GM12878 (cell line): ENCODE data around the gene CWF19L2. TPM values are rescaled to one million over a fixed set of nuclear protein-coding genes. Genes with fewer than 3 reads are reported as not detected.

Experiments used
- ATAC-seq: fragments of 200-7000 bp; cut with Tn5 transposase; 3 replicates; pipeline ENCODE4 v1.9.1; 2020; ENCODE audit warnings: mild to moderate bottlenecking, moderate library complexity
- BruUV-seq: library from RNA; stranded (reverse); fragments of 400-500 nt; replicated peaks from 2 replicates; lab custom pipeline; 2021; lab: Mats Ljungman, UMichigan
- CTCF ChIA-PET: fragments of 300-600 bp; sonication (Branson Sonifier 250); formaldehyde crosslinking; extraction: SDS; loops from one replicate; lab custom pipeline; 2021; ENCODE audit warnings: inconsistent platforms; lab: Yijun Ruan, JAX
- POLR2A ChIA-PET: fragments of 350-600 bp; formaldehyde crosslinking; extraction: SDS; loops from one replicate; lab custom pipeline; 2021; ENCODE audit warnings: inconsistent platforms; lab: Charles Lee
- RAD21 ChIA-PET: fragments of 300-600 bp; sonication (Branson Sonifier 250); formaldehyde crosslinking; loops from one replicate; lab custom pipeline; 2023; ENCODE audit warnings: antibody characterized with exemption; ENCODE audit not compliant: unreplicated experiment; lab: Charles Lee
- SMC1A ChIA-PET: fragments of 300-600 bp; sonication (Branson Sonifier 250); formaldehyde crosslinking; loops from one replicate; lab custom pipeline; 2023; ENCODE audit not compliant: unreplicated experiment, uncharacterized antibody; lab: Charles Lee
- DNase-seq: peaks from one replicate; pipeline ENCODE4 v3.0.0-alpha.2; 2011; ENCODE audit warnings: low read depth, low spot score
- FAIRE-seq: peaks from 3 replicates; lab custom pipeline; 2011; peaks lifted over from hg19 to GRCh38; lab: Jason Lieb, UNC
- H2AFZ ChIP-seq: 2 replicates; pipeline ENCODE4 v1.6.0; 2011; ENCODE audit warnings: low read depth, low read length, control low read depth; ENCODE audit not compliant: control insufficient read depth
- H3K27ac ChIP-seq: 2 replicates; pipeline ENCODE4 v1.5.1; 2011; ENCODE audit warnings: control low read depth; ENCODE audit not compliant: control insufficient read depth, insufficient read depth
- H3K27me3 ChIP-seq, 2 experiments: replicated peaks in 1 of 2; 2 replicates each; pipeline versions ENCODE4 v1.6.0 to v1.6.1; 2011; ENCODE audit warnings: low read length in 1 of 2; ENCODE audit not compliant: control insufficient read depth in 2 of 2, insufficient read depth in 2 of 2
- H3K36me3 ChIP-seq, 2 experiments: 2 replicates each; pipeline ENCODE4 v1.5.1; 2011; ENCODE audit warnings: low read length in 1 of 2; ENCODE audit not compliant: control insufficient read depth in 2 of 2, insufficient read depth in 2 of 2
- H3K4me1 ChIP-seq: 2 replicates; pipeline ENCODE4 v1.6.1; 2011; ENCODE audit warnings: mild to moderate bottlenecking, low read length, moderate library complexity, mixed read lengths; ENCODE audit not compliant: control insufficient read depth, insufficient read depth
- H3K4me2 ChIP-seq: 2 replicates; pipeline ENCODE4 v1.6.0; 2011; ENCODE audit warnings: control low read depth; ENCODE audit not compliant: control insufficient read depth, insufficient read depth
- H3K4me3 ChIP-seq: fragments of 200-600 bp; sonication (generic); 2 replicates; pipeline ENCODE4 v1.5.1; 2016
- H3K79me2 ChIP-seq: 2 replicates; pipeline ENCODE4 v1.6.0; 2011; ENCODE audit warnings: low read length; ENCODE audit not compliant: control insufficient read depth, insufficient read depth
- H3K9ac ChIP-seq: 2 replicates; pipeline ENCODE4 v1.8.0; 2011; ENCODE audit warnings: low read length, control low read depth, mixed read lengths; ENCODE audit not compliant: control insufficient read depth, insufficient read depth
- H3K9me3 ChIP-seq: replicated peaks from 3 replicates; pipeline ENCODE4 v1.5.1; 2011; ENCODE audit warnings: mild to moderate bottlenecking, low read length; ENCODE audit not compliant: control insufficient read depth, insufficient read depth
- H4K20me1 ChIP-seq: 2 replicates; pipeline ENCODE4 v1.6.0; 2011; ENCODE audit not compliant: control insufficient read depth, insufficient read depth
- BMI1 ChIP-seq: fragments of 450-650 bp; IDR thresholded peaks from 2 replicates; pipeline ENCODE4 v1.6.1; 2016; ENCODE audit warnings: mild to moderate bottlenecking, moderate library complexity, borderline replicate concordance
- CBX3 ChIP-seq: fragments of 200-600 bp; sonication (generic); IDR thresholded peaks from 2 replicates; pipeline ENCODE4 v1.6.1; 2016; ENCODE audit warnings: low read depth, borderline replicate concordance
- EED ChIP-seq: sonication (generic); IDR thresholded peaks from 2 replicates; pipeline ENCODE4 v1.6.1; 2016; ENCODE audit warnings: antibody characterized with exemption, low read depth
- ELK1 ChIP-seq: IDR thresholded peaks from 2 replicates; pipeline ENCODE4 v1.6.1; 2012; ENCODE audit warnings: low read depth, low read length, improper control_type of control experiment
- IKZF1 ChIP-seq: fragments of 450-650 bp; conservative IDR thresholded peaks from 2 replicates; pipeline ENCODE4 v1.6.1; 2017; ENCODE audit warnings: antibody characterized with exemption, mild to moderate bottlenecking
- JUND ChIP-seq: IDR thresholded peaks from 2 replicates; pipeline ENCODE4 v1.6.1; 2012; ENCODE audit warnings: low read depth, mild to moderate bottlenecking, low read length, improper control_type of control experiment, moderate library complexity
- KLF5 ChIP-seq: fragments of 450-650 bp; IDR thresholded peaks from 2 replicates; pipeline ENCODE4 v1.6.1; 2014; ENCODE audit warnings: mild to moderate bottlenecking; ENCODE audit not compliant: partially characterized antibody
- MYC ChIP-seq: IDR thresholded peaks from 2 replicates; pipeline ENCODE4 v1.6.1; 2011; ENCODE audit warnings: mild to moderate bottlenecking, low read length, moderate library complexity, inconsistent platforms; ENCODE audit not compliant: insufficient read depth, insufficient replicate concordance, insufficient read length, severe bottlenecking
- NFXL1 ChIP-seq: fragments of 450-650 bp; IDR thresholded peaks from 2 replicates; pipeline ENCODE4 v1.6.1; 2017; ENCODE audit warnings: antibody characterized with exemption, mild to moderate bottlenecking, borderline replicate concordance
- POLR2AphosphoS5 ChIP-seq: IDR thresholded peaks from 2 replicates; pipeline ENCODE4 v1.6.1; 2011; ENCODE audit warnings: mild to moderate bottlenecking, low read length, inconsistent platforms
- SREBF2 ChIP-seq: IDR thresholded peaks from 2 replicates; pipeline ENCODE4 v1.6.1; 2012; ENCODE audit warnings: mild to moderate bottlenecking, low read length
- ZNF217 ChIP-seq: fragments of 450-650 bp; IDR thresholded peaks from 2 replicates; pipeline ENCODE4 v1.6.1; 2017; ENCODE audit warnings: antibody characterized with exemption, mild to moderate bottlenecking
- ZNF622 ChIP-seq: fragments of 450-650 bp; IDR thresholded peaks from 2 replicates; pipeline ENCODE4 v1.6.1; 2017; ENCODE audit warnings: mild to moderate bottlenecking, inconsistent platforms
- ZSCAN29 ChIP-seq: fragments of 450-650 bp; IDR thresholded peaks from 2 replicates; pipeline ENCODE4 v1.6.1; 2017; ENCODE audit warnings: mild to moderate bottlenecking, moderate library complexity
- WGBS: methylation state at CpG from one replicate; pipeline ENCODE4 v1.1.6; 2016; ENCODE audit warnings: low lambda C conversion rate; ENCODE audit not compliant: insufficient replicate concordance, insufficient coverage; ENCODE audit errors: missing lambda C conversion rate; 5-methylcytosine and 5-hydroxymethylcytosine counted together
- in situ Hi-C: fragments of 300-500 bp; cut with MboI; formaldehyde crosslinking; loops from 9 replicates; pipeline ENCODE4 v1.14.3; 2018; ENCODE audit warnings: mixed read lengths
- intact Hi-C: fragments of 100-400 bp; cut with micrococcal nuclease; formaldehyde crosslinking; loops from one replicate; pipeline ENCODE4 v1.14.2; 2022; ENCODE audit not compliant: unreplicated experiment
- polyA plus RNA-seq, 11 experiments: library from polyadenylated mRNA; depleted of rRNA in 4 of 11; unstranded in 6 of 11; stranded (reverse) in 5 of 11; fragments of >200 nt; fragmentation: Nextera tagmentation in 4 of 11; fragmentation: Illumina TruSeq in 1 of 11; extraction: Ambion mirVana in 4 of 11; extraction: Trizol in 1 of 11; gene quantifications; 1 replicate in 1 of 11; 2 replicates in 10 of 11; pipeline versions ENCODE4 v1.2.1 to v1.2.3, GENCODE V29; 2011 to 2016; ENCODE audit warnings: inconsistent platforms in 2 of 11, missing spikeins in 2 of 11, low read depth in 1 of 11
- total RNA-seq, 4 experiments: library from RNA; depleted of rRNA in 3 of 4; stranded (reverse); fragments of >200 nt in 3 of 4; fragmentation: Illumina TruSeq in 1 of 4; extraction: Trizol in 1 of 4; gene quantifications; 2 replicates each; pipeline versions ENCODE4 v1.2.1 to v1.2.3, GENCODE V29; 2013 to 2021
- TF ChIP-seq, protein P1 (sequence below): IDR thresholded peaks from 2 replicates; pipeline ENCODE4 v1.6.1; 2012; ENCODE audit warnings: improper control_type of control experiment, low read depth, low read length; ENCODE audit not compliant: insufficient replicate concordance

The CWF19L2 gene
- total and polyA plus RNA-seq, 10 of the 15 experiments (the other 5 are each of a cell fraction or from before 2014, with no cell fraction given) = 4.5 to 18.8 (median 7.2) TPM

DNA sequence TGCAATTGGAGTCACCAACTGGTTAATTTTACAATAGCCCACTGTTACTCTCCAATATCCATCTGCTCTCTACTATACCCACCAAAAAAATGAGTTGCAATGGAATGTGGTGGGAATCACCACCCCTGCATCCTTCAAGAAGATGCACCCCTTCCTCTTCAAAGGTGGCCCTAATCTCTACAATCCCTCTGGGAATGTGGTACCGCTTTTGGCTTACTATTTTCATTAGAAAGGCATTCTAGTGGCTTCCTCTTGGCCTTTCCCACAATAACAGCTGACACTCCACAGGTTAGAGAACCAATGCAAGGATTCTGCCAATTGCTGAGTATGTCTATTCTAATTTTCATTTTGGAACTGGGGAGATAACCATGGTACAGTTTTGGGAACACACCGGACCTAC is 33.2 kb upstream of the CWF19L2 start:
- H3K4me2 ChIP-seq = no peak overlapping the region
- ChIA-PET CTCF (no interaction called here), SMC1A (interaction anchor here (1.0 kb wide), 1 partner anchor 16 kb away, joined by 3 read pairs; no protein-coding TSS in a partner anchor), RAD21 (interaction anchor here (0.7 kb wide), 1 partner anchor 217 kb away, joined by 6 read pairs; no protein-coding TSS in a partner anchor), POLR2A (interaction anchor here (0.6 kb wide), 1 partner anchor 354 kb away, joined by 6 read pairs; no protein-coding TSS in a partner anchor)
- no peaks in the 10 kb centered on the region for H3K9me3 ChIP-seq
- ATAC-seq (no peak), FAIRE-seq (no peak), DNase-seq (no peak)
- TF ChIP-seq, protein P1, sequence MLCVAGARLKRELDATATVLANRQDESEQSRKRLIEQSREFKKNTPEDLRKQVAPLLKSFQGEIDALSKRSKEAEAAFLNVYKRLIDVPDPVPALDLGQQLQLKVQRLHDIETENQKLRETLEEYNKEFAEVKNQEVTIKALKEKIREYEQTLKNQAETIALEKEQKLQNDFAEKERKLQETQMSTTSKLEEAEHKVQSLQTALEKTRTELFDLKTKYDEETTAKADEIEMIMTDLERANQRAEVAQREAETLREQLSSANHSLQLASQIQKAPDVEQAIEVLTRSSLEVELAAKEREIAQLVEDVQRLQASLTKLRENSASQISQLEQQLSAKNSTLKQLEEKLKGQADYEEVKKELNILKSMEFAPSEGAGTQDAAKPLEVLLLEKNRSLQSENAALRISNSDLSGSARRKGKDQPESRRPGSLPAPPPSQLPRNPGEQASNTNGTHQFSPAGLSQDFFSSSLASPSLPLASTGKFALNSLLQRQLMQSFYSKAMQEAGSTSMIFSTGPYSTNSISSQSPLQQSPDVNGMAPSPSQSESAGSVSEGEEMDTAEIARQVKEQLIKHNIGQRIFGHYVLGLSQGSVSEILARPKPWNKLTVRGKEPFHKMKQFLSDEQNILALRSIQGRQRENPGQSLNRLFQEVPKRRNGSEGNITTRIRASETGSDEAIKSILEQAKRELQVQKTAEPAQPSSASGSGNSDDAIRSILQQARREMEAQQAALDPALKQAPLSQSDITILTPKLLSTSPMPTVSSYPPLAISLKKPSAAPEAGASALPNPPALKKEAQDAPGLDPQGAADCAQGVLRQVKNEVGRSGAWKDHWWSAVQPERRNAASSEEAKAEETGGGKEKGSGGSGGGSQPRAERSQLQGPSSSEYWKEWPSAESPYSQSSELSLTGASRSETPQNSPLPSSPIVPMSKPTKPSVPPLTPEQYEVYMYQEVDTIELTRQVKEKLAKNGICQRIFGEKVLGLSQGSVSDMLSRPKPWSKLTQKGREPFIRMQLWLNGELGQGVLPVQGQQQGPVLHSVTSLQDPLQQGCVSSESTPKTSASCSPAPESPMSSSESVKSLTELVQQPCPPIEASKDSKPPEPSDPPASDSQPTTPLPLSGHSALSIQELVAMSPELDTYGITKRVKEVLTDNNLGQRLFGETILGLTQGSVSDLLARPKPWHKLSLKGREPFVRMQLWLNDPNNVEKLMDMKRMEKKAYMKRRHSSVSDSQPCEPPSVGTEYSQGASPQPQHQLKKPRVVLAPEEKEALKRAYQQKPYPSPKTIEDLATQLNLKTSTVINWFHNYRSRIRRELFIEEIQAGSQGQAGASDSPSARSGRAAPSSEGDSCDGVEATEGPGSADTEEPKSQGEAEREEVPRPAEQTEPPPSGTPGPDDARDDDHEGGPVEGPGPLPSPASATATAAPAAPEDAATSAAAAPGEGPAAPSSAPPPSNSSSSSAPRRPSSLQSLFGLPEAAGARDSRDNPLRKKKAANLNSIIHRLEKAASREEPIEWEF = no peak
- no peak for TF ChIP-seq BMI1
- TF ChIP-seq ZNF217 = no peak
- no peak for TF ChIP-seq POLR2AphosphoS5
- TF ChIP-seq SREBF2 = no peak
- TF ChIP-seq NFXL1 = no peak
- no peak for TF ChIP-seq KLF5
- no peak for TF ChIP-seq JUND
- no peak for TF ChIP-seq MYC
- TF ChIP-seq IKZF1 = no peak
- no peak for TF ChIP-seq EED
- TF ChIP-seq ELK1 = no peak
- no peak for TF ChIP-seq ZSCAN29
- TF ChIP-seq ZNF622 = no peak
- TF ChIP-seq CBX3 = no peak
- no peak overlapping the region for H3K9ac ChIP-seq
- H3K27ac ChIP-seq = no peak overlapping the region
- H3K36me3 ChIP-seq = no peaks in the 10 kb centered on the region
- BruUV-seq = no TSS peak
- no peaks in the 10 kb centered on the region for H3K4me1 ChIP-seq
- no peaks in the 10 kb centered on the region for H3K27me3 ChIP-seq
- no peak overlapping the region for H2AFZ ChIP-seq
- H3K4me3 ChIP-seq = no peak overlapping the region
- H3K79me2 ChIP-seq = no peaks in the 10 kb centered on the region
- WGBS = 70% methylated on average over 2 of the region's 2 CpGs
- intact Hi-C loops = no loop called here
- in situ Hi-C loops = no loop called here
- H4K20me1 ChIP-seq = no peaks in the 10 kb centered on the region
